ENCODE data around the gene RMC1.
A peak's percentile ranks its signal among the peaks of the same experiment; 100 is the strongest.

The RMC1 gene

DNA sequence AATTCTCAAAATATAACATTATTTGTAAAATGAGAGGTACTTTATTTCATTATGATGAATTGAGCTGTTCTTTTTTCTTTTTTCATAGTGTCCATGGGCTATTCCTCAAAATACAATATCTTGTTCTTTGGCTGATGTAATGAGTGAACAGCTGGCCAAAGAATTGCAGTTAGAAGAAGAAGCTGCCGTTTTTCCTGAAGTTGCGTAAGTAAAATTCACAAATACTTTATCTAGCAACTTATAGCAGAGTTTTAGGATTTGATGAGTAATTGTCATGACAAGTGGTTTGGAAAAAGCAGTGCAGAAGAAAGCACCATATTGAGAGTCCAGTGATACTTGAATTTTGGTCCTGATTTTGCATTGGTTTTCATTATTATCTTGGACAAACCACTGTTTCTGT lies 40.4 kb upstream of the RMC1 start:
- TF ChIP-seq, protein P1, sequence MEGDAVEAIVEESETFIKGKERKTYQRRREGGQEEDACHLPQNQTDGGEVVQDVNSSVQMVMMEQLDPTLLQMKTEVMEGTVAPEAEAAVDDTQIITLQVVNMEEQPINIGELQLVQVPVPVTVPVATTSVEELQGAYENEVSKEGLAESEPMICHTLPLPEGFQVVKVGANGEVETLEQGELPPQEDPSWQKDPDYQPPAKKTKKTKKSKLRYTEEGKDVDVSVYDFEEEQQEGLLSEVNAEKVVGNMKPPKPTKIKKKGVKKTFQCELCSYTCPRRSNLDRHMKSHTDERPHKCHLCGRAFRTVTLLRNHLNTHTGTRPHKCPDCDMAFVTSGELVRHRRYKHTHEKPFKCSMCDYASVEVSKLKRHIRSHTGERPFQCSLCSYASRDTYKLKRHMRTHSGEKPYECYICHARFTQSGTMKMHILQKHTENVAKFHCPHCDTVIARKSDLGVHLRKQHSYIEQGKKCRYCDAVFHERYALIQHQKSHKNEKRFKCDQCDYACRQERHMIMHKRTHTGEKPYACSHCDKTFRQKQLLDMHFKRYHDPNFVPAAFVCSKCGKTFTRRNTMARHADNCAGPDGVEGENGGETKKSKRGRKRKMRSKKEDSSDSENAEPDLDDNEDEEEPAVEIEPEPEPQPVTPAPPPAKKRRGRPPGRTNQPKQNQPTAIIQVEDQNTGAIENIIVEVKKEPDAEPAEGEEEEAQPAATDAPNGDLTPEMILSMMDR (IDR thresholded peaks at IDR 0.05; ENCODE audit: borderline replicate concordance, control extremely low read depth, extremely low read depth, insufficient read depth, missing control alignments): no peak
- DNase-seq (ENCODE audit: low spot score): no peak
- in situ Hi-C loops (cut with MboI; ENCODE audit: low sequenced_read_pairs, unreplicated experiment): no loop called here

DNA sequence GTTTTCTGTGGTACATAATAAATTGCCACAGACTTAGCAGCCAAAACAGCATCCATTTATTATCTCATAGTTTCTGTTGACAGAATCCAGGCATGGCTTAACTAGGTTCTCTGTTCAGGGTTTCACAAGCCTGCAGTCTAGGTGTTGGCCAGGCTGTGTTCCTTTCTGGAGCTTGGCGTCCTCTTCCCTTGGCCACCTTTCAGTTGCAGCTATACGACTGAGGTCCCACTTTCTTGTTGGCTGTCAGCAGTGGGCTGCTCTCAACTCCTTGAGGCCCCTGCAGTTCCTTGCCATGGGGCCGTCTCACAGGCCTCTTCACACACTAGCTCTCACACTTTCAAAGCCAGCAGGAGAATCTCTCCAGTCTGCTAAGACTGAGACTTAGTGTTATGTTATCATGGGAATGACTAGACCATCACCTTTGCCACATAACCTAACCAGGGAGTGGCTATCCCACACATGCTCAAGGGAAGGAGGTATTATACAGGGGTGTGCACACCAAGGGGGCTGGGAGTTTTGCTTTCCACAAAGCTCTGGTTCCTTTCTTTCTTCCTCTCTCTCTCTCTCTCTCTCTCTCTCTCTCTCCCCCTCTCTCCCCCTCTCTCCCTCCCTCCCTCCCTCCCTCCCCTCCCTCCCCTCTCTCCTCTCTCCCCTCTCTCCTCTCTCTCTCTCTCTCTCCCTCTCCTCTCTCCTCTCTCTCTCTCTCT lies 34.4 kb upstream of the RMC1 start:
- in situ Hi-C loops (cut with MboI; ENCODE audit: low sequenced_read_pairs, unreplicated experiment): no loop called here
- DNase-seq (ENCODE audit: low spot score): no peak
- TF ChIP-seq, protein P1 (IDR thresholded peaks at IDR 0.05; ENCODE audit: borderline replicate concordance, control extremely low read depth, extremely low read depth, insufficient read depth, missing control alignments): no peak

DNA sequence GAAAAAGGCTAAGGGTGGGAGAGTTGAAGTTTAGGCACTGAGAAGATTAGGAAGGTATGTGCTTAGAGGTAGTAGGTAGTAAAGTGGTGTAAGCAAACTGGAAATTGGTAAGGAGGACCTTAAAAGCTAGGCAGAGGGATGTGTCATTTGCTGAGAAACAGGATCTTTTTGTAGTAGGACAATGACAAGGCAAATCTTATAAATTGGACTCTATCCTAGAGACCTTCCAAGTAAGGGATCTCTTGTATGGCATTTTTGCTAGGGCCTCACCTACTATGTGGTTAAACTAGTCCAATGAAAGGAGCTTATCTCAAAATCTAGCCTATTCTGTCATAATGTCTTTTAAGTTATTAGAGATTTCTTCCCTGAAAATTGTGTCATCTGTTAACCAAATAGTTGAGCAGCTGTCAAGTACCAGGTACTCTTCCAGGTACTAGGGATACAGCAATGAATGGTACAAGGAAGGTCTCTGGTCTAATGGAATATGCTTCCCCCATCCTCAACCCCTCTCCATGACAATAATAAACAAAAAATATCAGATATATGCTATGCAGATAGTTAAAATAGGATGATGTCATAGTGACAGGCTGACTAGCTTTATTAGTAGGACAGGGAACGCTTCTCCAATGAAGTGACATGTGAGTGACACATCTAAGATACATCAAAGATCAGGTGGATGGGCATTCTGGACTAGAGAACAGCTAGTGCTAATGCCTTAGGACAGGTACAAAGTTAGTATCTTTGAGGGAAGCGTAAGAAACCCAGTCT lies 32.5 kb upstream of the RMC1 start:
- DNase-seq (ENCODE audit: low spot score): no peak
- TF ChIP-seq, protein P1 (IDR thresholded peaks at IDR 0.05; ENCODE audit: borderline replicate concordance, control extremely low read depth, extremely low read depth, insufficient read depth, missing control alignments): no peak
- in situ Hi-C loops (cut with MboI; ENCODE audit: low sequenced_read_pairs, unreplicated experiment): no loop called here

DNA sequence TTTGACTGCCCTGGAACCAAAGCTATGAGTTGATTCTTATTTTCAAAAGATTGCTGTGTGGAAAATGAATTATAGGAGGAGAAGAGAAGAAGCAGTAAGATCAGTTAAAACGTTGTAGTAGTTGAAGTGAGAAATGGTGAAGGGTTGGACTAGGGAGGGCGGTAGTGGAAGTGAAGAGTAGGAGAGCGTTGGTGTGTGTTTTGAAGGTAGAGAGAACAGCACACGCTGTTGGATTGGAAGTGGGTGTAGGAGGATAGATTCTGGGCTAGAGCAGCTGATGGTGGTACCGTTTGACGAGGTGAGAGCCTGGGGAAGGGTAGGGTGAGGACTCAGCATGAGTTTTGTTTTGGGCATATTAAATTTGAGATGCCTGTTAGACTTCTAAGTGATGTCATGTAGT lies 31.8 kb upstream of the RMC1 start:
- TF ChIP-seq, protein P1 (IDR thresholded peaks at IDR 0.05; ENCODE audit: borderline replicate concordance, control extremely low read depth, extremely low read depth, insufficient read depth, missing control alignments): no peak
- in situ Hi-C loops (cut with MboI; ENCODE audit: low sequenced_read_pairs, unreplicated experiment): no loop called here
- no peak for DNase-seq (ENCODE audit: low spot score)

DNA sequence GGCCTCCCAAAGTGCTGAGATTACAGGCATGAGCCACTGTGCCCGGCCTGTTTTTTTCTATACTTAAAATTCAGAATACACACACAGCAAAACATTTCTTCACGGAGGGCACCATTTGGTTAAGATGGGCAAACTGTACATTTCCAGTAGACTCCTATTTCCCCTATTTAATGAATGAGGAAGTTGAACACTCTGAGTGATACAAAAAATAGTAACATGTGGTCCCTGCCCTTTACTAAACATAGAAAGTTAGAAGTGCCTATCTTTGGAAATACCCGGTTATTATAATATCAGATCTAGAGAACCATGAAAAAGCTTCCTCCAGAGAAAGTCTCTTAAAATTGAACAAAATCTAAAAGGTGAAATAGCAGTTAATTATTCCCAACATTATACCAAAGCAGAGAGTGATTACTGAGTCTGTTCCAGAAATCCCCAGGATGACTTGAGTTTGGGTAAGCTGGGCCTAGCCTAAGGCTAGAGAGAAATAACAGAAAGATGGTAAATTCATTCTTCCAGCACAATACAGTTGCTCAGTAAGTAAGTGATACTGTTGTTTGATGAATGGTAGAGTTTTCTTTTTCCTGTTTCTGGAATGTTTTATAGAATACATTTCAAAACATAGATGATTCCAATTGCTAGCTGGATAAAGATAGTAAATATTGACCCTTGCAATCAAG lies 23.3 kb upstream of the RMC1 start:
- TF ChIP-seq, protein P1 (IDR thresholded peaks at IDR 0.05; ENCODE audit: borderline replicate concordance, control extremely low read depth, extremely low read depth, insufficient read depth, missing control alignments): no peak
- in situ Hi-C loops (cut with MboI; ENCODE audit: low sequenced_read_pairs, unreplicated experiment): no loop called here
- DNase-seq (ENCODE audit: low spot score): peak; percentile 45

DNA sequence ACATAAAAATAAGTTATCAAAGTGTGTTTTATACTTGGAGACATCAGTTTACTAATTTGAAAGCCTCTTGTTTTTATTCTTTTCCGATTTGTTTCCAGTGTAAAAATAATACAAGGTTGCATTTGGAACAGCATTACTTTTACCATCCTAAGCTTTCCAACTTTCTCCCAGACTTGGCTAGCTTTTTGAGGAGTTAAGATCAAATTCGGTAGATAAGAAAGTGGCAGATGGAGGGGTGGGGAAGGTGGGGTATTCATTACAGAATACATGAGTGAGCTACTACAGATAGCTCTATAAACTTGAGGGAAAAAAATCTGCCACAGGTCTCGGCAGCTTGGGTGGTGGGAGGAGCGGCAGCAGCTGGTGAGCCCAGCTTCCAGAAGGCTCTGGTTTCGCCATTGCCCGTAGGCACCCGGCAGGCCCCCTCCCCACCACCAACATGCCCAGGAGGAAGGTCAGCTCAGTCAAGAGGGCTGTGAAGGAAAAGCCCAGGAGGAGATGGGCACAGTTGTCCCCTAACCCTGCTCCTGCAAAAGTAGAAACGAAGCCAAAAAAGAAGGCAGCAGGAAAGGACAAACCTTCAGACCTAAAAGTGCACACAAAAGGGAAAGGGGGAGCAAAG lies 18.6 kb upstream of the RMC1 start:
- in situ Hi-C loops (cut with MboI; ENCODE audit: low sequenced_read_pairs, unreplicated experiment): no loop called here
- DNase-seq (ENCODE audit: low spot score): no peak

More for the DNA sequence above, 18.6 kb upstream of the RMC1 start:
- TF ChIP-seq, protein P1 (IDR thresholded peaks at IDR 0.05; ENCODE audit: borderline replicate concordance, control extremely low read depth, extremely low read depth, insufficient read depth, missing control alignments): no peak
